PC-3 (cell line): ENCODE results near the gene PEX14. TPM values are rescaled to one million over a fixed set of nuclear protein-coding genes. Genes with fewer than 3 reads are reported as not detected.

ENCODE experiments used
- ATAC-seq: fragments of 200-7000 bp; cut with Tn5 transposase; 2 replicates; pipeline ENCODE4 v1.9.1; 2020; ENCODE audit warnings: mild to moderate bottlenecking, moderate library complexity
- BruUV-seq: library from RNA; stranded (reverse); fragments of 400-500 nt; replicated peaks from 2 replicates; lab custom pipeline; 2021; lab: Mats Ljungman, UMichigan
- CTCF ChIA-PET: fragments of 300-600 bp; sonication (Branson Sonifier 250); formaldehyde crosslinking; loops from one replicate; lab custom pipeline; 2022; ENCODE audit warnings: antibody characterized with exemption; lab: Charles Lee
- POLR2A ChIA-PET: fragments of 300-600 bp; sonication (Branson Sonifier 250); formaldehyde crosslinking; loops from one replicate; lab custom pipeline; 2022; ENCODE audit warnings: antibody characterized with exemption; ENCODE audit not compliant: unreplicated experiment; lab: Charles Lee
- DNase-seq: peaks from one replicate; pipeline ENCODE4 v3.0.0-alpha.2; 2015
- H2AFZ ChIP-seq: fragments of 300-600 bp; sonication (generic); 2 replicates; pipeline ENCODE4 v1.6.0; 2016; ENCODE audit warnings: antibody characterized with exemption, low read length
- H3F3A ChIP-seq: fragments of 300-600 bp; sonication (generic); one replicate; pipeline ENCODE4 v1.6.0; 2017; ENCODE audit warnings: antibody characterized with exemption, low read length, control low read depth, mild to moderate bottlenecking; ENCODE audit not compliant: unreplicated experiment
- H3K27ac ChIP-seq: fragments of 300-600 bp; sonication (generic); 2 replicates; pipeline ENCODE4 v1.5.1; 2016; ENCODE audit warnings: mild to moderate bottlenecking, low read length
- H3K27me3 ChIP-seq: fragments of 300-600 bp; sonication (generic); 2 replicates; pipeline ENCODE4 v1.6.1; 2016; ENCODE audit warnings: low read length, mixed read lengths
- H3K36me3 ChIP-seq: fragments of 300-600 bp; sonication (generic); 2 replicates; pipeline ENCODE4 v1.6.1; 2016; ENCODE audit warnings: low read depth, mixed run types, low read length, mixed read lengths
- H3K4me1 ChIP-seq: fragments of 300-600 bp; sonication (generic); 2 replicates; pipeline ENCODE4 v1.5.1; 2016; ENCODE audit warnings: low read length; ENCODE audit not compliant: insufficient read depth
- H3K4me2 ChIP-seq: fragments of 300-600 bp; sonication (generic); 2 replicates; pipeline ENCODE4 v1.6.0; 2016; ENCODE audit warnings: low read length
- H3K4me3 ChIP-seq: fragments of 300-600 bp; sonication (generic); 2 replicates; pipeline ENCODE4 v1.5.1; 2016; ENCODE audit warnings: mild to moderate bottlenecking, low read length, mixed read lengths
- H3K79me2 ChIP-seq: fragments of 300-600 bp; sonication (generic); 2 replicates; pipeline ENCODE4 v1.6.1; 2017; ENCODE audit warnings: low read length, mixed read lengths
- H3K9ac ChIP-seq: fragments of 300-600 bp; sonication (generic); 2 replicates; pipeline ENCODE4 v1.6.0; 2016; ENCODE audit warnings: mild to moderate bottlenecking, low read length
- H3K9me2 ChIP-seq: fragments of 300-600 bp; sonication (generic); replicated peaks from 2 replicates; pipeline ENCODE4 v1.6.1; 2016; ENCODE audit warnings: mixed run types, low read length, mixed read lengths
- H3K9me3 ChIP-seq: fragments of 300-600 bp; sonication (generic); 2 replicates; pipeline ENCODE4 v1.6.1; 2016; ENCODE audit warnings: low read length, mixed read lengths
- H4K20me1 ChIP-seq: fragments of 300-600 bp; sonication (generic); 2 replicates; pipeline ENCODE4 v1.6.1; 2016; ENCODE audit warnings: low read length, mixed read lengths
- EZH2 ChIP-seq: fragments of 300-600 bp; sonication (generic); IDR thresholded peaks from one replicate; pipeline ENCODE4 v1.6.1; 2017; ENCODE audit warnings: antibody characterized with exemption, mild to moderate bottlenecking, low read length; ENCODE audit not compliant: unreplicated experiment
- EZH2phosphoT487 ChIP-seq: fragments of 300-600 bp; sonication (generic); IDR thresholded peaks from 2 replicates; pipeline ENCODE4 v1.6.1; 2018; ENCODE audit warnings: mild to moderate bottlenecking, antibody characterized with exemption, low read length, borderline replicate concordance
- intact Hi-C: fragments of 100-400 bp; cut with micrococcal nuclease; formaldehyde crosslinking; loops from 2 replicates; pipeline ENCODE4 v1.9.0; 2023
- total RNA-seq: library from RNA; depleted of rRNA; stranded (reverse); fragments of >200 nt; gene quantifications from 2 replicates; pipeline ENCODE4 v1.2.3, GENCODE V29; 2014
- TF ChIP-seq, protein P1 (sequence below): fragments of 300-600 bp; sonication (generic); conservative IDR thresholded peaks from 2 replicates; pipeline ENCODE4 v1.5.1; 2017; ENCODE audit warnings: antibody characterized with exemption, low read depth, mild to moderate bottlenecking, low read length

PEX14 gene
- total RNA-seq, 1 experiment from 2014 or later = 24.9 TPM

- no TSS peak for BruUV-seq
- H3K27ac ChIP-seq = no peak overlapping the region
- no peak overlapping the region for H2AFZ ChIP-seq
- no peaks in the 10 kb centered on the region for H3K9me3 ChIP-seq
- H3K9ac ChIP-seq = no peak overlapping the region
- no peaks in the 10 kb centered on the region for H3K36me3 ChIP-seq
- intact Hi-C loops = loop anchor here (1.0 to 2.0 kb wide), 2 partner anchors 129 to 360 kb away; no protein-coding TSS in a partner anchor
- ATAC-seq (no peak), DNase-seq (no peak)
- no peak for TF ChIP-seq EZH2
- H3K4me1 ChIP-seq = peaks cover 36% of the 10 kb centered on the region
- peaks cover 17% of the 10 kb centered on the region for H3F3A ChIP-seq
- H3K9me2 ChIP-seq = no peaks in the 10 kb centered on the region
- CTCF ChIA-PET = no interaction called here
- no peak overlapping the region for H3K4me2 ChIP-seq
- no peak overlapping the region for H3K4me3 ChIP-seq
- H3K27me3 ChIP-seq = no peaks in the 10 kb centered on the region
- no peaks in the 10 kb centered on the region for H4K20me1 ChIP-seq
- POLR2A ChIA-PET = no interaction called here
- H3K79me2 ChIP-seq = peaks cover 79% of the 10 kb centered on the region
These were observed 31.9 kb downstream of the PEX14 start for GRCh38 chr1:10506677-10507047.

GRCh38 chr1:10507111-10507879 lies 32.5 kb downstream of the PEX14 start:
- H3K4me3 ChIP-seq = no peak overlapping the region
- intact Hi-C loops = loop anchor here (1.0 to 2.0 kb wide), 2 partner anchors 128 to 360 kb away; no protein-coding TSS in a partner anchor
- ATAC-seq (peak; percentile 39), DNase-seq (peak; percentile 70)
- H3K27ac ChIP-seq = no peak overlapping the region
- H3K36me3 ChIP-seq = no peaks in the 10 kb centered on the region
- peaks cover 19% of the 10 kb centered on the region for H3F3A ChIP-seq
- no peak overlapping the region for H3K4me2 ChIP-seq
- no peaks in the 10 kb centered on the region for H3K9me2 ChIP-seq
- H3K4me1 ChIP-seq = peaks cover 42% of the 10 kb centered on the region
- no TSS peak for BruUV-seq
- no peaks in the 10 kb centered on the region for H3K27me3 ChIP-seq
- no peak overlapping the region for H3K9ac ChIP-seq
- no peaks in the 10 kb centered on the region for H3K9me3 ChIP-seq
- peaks cover 79% of the 10 kb centered on the region for H3K79me2 ChIP-seq
- no peaks in the 10 kb centered on the region for H4K20me1 ChIP-seq
- POLR2A ChIA-PET = interaction anchor here (0.9 kb wide), 1 partner anchor 21 kb away, joined by 3 read pairs; no protein-coding TSS in a partner anchor
- CTCF ChIA-PET = interaction anchor here (0.6 kb wide), 1 partner anchor 10 kb away, joined by 3 read pairs; no protein-coding TSS in a partner anchor
- H2AFZ ChIP-seq = no peak overlapping the region
- no peak for TF ChIP-seq EZH2
- TF ChIP-seq, protein P1, sequence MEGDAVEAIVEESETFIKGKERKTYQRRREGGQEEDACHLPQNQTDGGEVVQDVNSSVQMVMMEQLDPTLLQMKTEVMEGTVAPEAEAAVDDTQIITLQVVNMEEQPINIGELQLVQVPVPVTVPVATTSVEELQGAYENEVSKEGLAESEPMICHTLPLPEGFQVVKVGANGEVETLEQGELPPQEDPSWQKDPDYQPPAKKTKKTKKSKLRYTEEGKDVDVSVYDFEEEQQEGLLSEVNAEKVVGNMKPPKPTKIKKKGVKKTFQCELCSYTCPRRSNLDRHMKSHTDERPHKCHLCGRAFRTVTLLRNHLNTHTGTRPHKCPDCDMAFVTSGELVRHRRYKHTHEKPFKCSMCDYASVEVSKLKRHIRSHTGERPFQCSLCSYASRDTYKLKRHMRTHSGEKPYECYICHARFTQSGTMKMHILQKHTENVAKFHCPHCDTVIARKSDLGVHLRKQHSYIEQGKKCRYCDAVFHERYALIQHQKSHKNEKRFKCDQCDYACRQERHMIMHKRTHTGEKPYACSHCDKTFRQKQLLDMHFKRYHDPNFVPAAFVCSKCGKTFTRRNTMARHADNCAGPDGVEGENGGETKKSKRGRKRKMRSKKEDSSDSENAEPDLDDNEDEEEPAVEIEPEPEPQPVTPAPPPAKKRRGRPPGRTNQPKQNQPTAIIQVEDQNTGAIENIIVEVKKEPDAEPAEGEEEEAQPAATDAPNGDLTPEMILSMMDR = peak; percentile 89

DNA sequence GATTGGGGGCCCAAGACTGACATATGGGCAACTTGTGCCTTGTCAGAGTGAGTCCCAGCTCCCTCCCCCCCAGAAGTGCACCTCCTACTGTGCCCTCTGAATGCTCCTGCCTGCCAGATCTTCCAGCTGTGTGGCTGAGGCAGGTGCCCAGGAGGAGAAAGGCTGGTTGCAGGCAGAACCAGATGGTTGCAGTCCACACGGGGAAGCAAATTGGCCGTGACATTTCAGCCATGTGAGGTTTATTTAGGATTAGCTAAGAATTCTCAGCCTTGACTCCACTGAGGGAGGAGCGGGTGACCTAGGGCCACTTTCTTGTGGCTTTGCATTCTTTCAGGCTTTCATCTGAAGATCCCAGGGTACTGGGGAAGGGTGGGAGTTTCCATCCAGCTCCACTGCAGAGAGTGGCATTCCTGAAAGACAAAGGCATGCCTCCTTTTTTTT lies 33.8 kb downstream of the PEX14 start:
- peaks cover 84% of the 10 kb centered on the region for H3K79me2 ChIP-seq
- DNase-seq = no peak
- ChIA-PET POLR2A (no interaction called here), CTCF (interaction anchor here (0.8 kb wide), 1 partner anchor 11 kb away, joined by 3 read pairs; no protein-coding TSS in a partner anchor)
- peaks cover 45% of the 10 kb centered on the region for H3K4me1 ChIP-seq
- TF ChIP-seq EZH2 (no peak), EZH2phosphoT487 (no peak)
- TF ChIP-seq, protein P1 = no peak
- no peak for ATAC-seq
- no peaks in the 10 kb centered on the region for H3K9me3 ChIP-seq
- BruUV-seq = no TSS peak
- no peak overlapping the region for H3K9ac ChIP-seq
- H3K36me3 ChIP-seq = no peaks in the 10 kb centered on the region
- H4K20me1 ChIP-seq = no peaks in the 10 kb centered on the region
- H3K4me2 ChIP-seq = no peak overlapping the region
- H3K27me3 ChIP-seq = no peaks in the 10 kb centered on the region
- intact Hi-C loops = no loop called here
- H2AFZ ChIP-seq = no peak overlapping the region
- no peaks in the 10 kb centered on the region for H3K9me2 ChIP-seq
- peaks cover 19% of the 10 kb centered on the region for H3F3A ChIP-seq
- H3K4me3 ChIP-seq = no peak overlapping the region
- H3K27ac ChIP-seq = no peak overlapping the region
